Transverse colon (tissue), 4 donors: ENCODE results near the gene KREMEN2. TPM values are rescaled to one million over a fixed set of nuclear protein-coding genes. Genes with fewer than 3 reads are reported as not detected.

Experiments
- DNase-seq: peaks from one replicate; pipeline ENCODE4 v3.0.0-alpha.2; 2019
- H3K27ac ChIP-seq, 4 donors: fragments of 200-600 bp; sonication (generic); 2 replicates each; pipeline ENCODE4 v1.5.1; 2016 to 2018; ENCODE audit warnings: inconsistent platforms in 4 of 4
- H3K27me3 ChIP-seq: fragments of 200-600 bp; sonication (generic); 2 replicates; pipeline ENCODE4 v1.5.1; 2017; ENCODE audit warnings: inconsistent platforms
- H3K36me3 ChIP-seq, 4 donors: fragments of 200-600 bp; sonication (generic); 2 replicates each; pipeline ENCODE4 v1.5.1; 2017 to 2019; ENCODE audit warnings: inconsistent platforms in 4 of 4
- H3K4me1 ChIP-seq, 4 donors: fragments of 200-600 bp; sonication (generic); 2 replicates each; pipeline ENCODE4 v1.5.1; 2017 to 2020; ENCODE audit warnings: inconsistent platforms in 4 of 4
- H3K4me3 ChIP-seq, 4 donors: fragments of 200-600 bp; sonication (generic); 1 replicate in 1 of 4; 2 replicates in 3 of 4; pipeline versions ENCODE4 v1.5.1 to v1.6.1; 2017 to 2019; ENCODE audit warnings: inconsistent platforms in 4 of 4
- H3K9me3 ChIP-seq, 2 donors: fragments of 200-600 bp; sonication (generic); 2 replicates each; pipeline ENCODE4 v1.5.1; 2017 to 2019; ENCODE audit warnings: inconsistent platforms in 2 of 2
- CTCF ChIP-seq, 5 experiments: fragments of 200-600 bp in 3 of 5; fragments of 450-650 bp in 2 of 5; sonication (generic) in 3 of 5; IDR thresholded peaks; 1 replicate in 2 of 5; 2 replicates in 3 of 5; pipeline ENCODE4 v1.5.1; 2016 to 2017; ENCODE audit warnings: antibody characterized with exemption in 5 of 5, inconsistent platforms in 3 of 5, mild to moderate bottlenecking in 2 of 5, moderate library complexity in 1 of 5
- EP300 ChIP-seq: sonication (generic); formaldehyde crosslinking; IDR thresholded peaks from one replicate; pipeline ENCODE4 v1.6.1; 2017; ENCODE audit warnings: antibody characterized with exemption, low read depth
- POLR2A ChIP-seq: fragments of 450-650 bp; IDR thresholded peaks from one replicate; pipeline ENCODE4 v1.6.1; 2016; ENCODE audit warnings: antibody characterized with exemption, mild to moderate bottlenecking, moderate library complexity
- POLR2AphosphoS5 ChIP-seq, 3 donors: sonication (generic); formaldehyde crosslinking; IDR thresholded peaks; one replicate each; pipeline ENCODE4 v1.6.1; 2016; ENCODE audit warnings: antibody characterized with exemption in 3 of 3
- WGBS, 2 donors: methylation state at CpG; one replicate each; pipeline ENCODE4 v1.1.5; 2018; ENCODE audit warnings: low coverage in 1 of 2; 5-methylcytosine and 5-hydroxymethylcytosine counted together
- in situ Hi-C, 4 donors: fragments of 200-750 bp; cut with MboI; loops; one replicate each; pipeline versions ENCODE4 v1.15.0 to v1.15.1; 2017; ENCODE audit warnings: low sequenced_read_pairs in 3 of 4, low pct_ligation_motif_present in 1 of 4, low pct_unique_long_range_greater_than_20kb in 1 of 4
- intact Hi-C: fragments of 100-400 bp; cut with DNase I; formaldehyde crosslinking; loops from one replicate; pipeline ENCODE4 v1.15.1; 2023; ENCODE audit warnings: low total_unique reads
- total RNA-seq, 4 donors: library from RNA; depleted of rRNA; stranded (reverse); fragments of >200 nt; gene quantifications; one replicate each; pipeline ENCODE4 v1.1.0, GENCODE V29; 2016

KREMEN2 gene
- total RNA-seq, 4 donors from 2014 or later, result 0.79 to 3.2 (median 1.1) TPM; not detected in 1

DNA sequence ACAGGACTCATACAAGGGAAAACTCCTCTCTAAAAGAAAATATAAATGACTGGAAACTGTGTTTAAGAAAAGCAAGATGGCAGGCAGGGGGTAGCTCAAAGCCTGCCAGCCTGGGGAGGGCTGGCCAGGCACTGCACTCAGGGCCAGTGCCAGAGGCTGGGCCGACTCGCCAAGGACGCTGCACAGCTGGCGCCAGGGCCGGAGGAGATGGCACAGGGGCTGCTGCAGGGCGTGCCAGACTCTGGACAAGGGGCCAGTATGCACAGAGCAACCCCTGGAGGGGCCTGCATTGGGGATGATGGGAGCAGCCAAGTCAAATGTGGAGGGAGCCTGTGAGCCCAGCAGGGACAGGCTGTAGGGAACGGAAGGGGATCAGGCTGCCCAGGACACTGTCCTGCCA lies 12.1 kb downstream of the KREMEN2 start:
- in situ Hi-C loops, result no loop called here
- Histone ChIP-seq H3K36me3 (no peaks in the 10 kb centered on the region), H3K4me3 (no peak overlapping the region), H3K9me3 (no peaks in the 10 kb centered on the region), H3K4me1 (peaks cover 4 to 24% (median 18%) of the 10 kb centered on the region in 4 donors), H3K27me3 (peaks cover 8% of the 10 kb centered on the region), H3K27ac (no peak overlapping the region)
- WGBS, 2 donors, result 84% methylated on average over 7 of the region's 7 CpGs; no CpG with 5 or more reads in 1 of the 2 donors
- TF ChIP-seq CTCF (IDR thresholded peaks at IDR 0.05) (no peak), EP300 (no peak), POLR2A (no peak), POLR2AphosphoS5 (IDR thresholded peaks at IDR 0.05) (no peak)
- intact Hi-C loops, result no loop called here
- DNase-seq, result no peak

DNA sequence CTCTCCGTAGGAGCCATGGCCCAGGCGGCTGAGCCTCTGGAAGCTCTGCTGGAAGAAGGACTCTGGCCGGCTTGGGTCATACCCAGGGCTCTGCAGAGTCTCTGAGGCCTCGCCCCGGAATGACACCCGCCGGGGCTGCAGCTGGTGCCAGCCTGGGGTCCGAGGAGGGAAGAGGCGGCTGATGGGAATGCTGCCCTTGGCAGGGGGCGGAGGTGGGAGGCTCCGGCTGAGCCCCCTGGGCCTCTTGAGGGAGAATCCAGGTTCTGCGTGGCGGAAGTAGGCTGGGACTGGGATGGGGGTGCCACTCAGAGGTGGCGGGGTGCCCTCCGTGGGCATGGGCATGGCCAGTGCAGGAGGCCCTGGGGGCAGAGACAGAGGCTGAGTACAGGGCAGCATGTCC lies 12.6 kb downstream of the KREMEN2 start:
- Histone ChIP-seq H3K27ac (no peak overlapping the region), H3K9me3 (no peaks in the 10 kb centered on the region), H3K27me3 (peaks cover 8% of the 10 kb centered on the region), H3K4me3 (no peak overlapping the region), H3K4me1 (peaks cover 4 to 26% (median 20%) of the 10 kb centered on the region in 4 donors), H3K36me3 (no peaks in the 10 kb centered on the region)
- DNase-seq, result no peak
- WGBS, 2 donors, result 78% methylated on average over 15 of the region's 15 CpGs; no CpG with 5 or more reads in 1 of the 2 donors
- in situ Hi-C loops, result no loop called here
- intact Hi-C loops, result no loop called here
- TF ChIP-seq EP300 (no peak), POLR2A (no peak), POLR2AphosphoS5 (IDR thresholded peaks at IDR 0.05) (no peak), CTCF (IDR thresholded peaks at IDR 0.05) (no peak)

DNA sequence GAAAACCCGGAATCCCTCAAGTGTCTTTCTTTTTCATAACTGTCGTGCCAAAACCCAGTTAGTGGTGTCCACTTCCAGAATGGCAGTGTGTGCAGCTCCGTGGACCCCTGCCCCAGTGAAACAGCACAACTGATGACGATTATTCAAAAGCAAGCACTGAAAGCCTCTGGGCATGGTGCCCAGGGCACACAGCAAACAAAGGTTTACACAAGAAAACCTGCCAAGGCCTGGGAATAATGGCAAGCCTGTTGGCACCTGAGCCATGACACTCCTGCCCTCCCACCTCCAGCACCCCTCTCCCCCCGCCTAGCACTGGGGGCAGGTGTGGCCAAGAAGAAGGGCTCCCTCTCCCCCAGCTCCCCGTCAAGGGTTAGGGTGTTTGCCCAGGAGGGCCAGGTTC lies 13.4 kb downstream of the KREMEN2 start:
- H3K27ac ChIP-seq, result no peak overlapping the region
- no peaks in the 10 kb centered on the region for H3K36me3 ChIP-seq
- WGBS, 2 donors, result 46% methylated on average over 6 of the region's 6 CpGs; no CpG with 5 or more reads in 1 of the 2 donors
- H3K27me3 ChIP-seq, result peaks cover 8% of the 10 kb centered on the region
- H3K4me1 ChIP-seq, result peaks cover 4 to 26% (median 20%) of the 10 kb centered on the region in 4 donors
- no peak overlapping the region for H3K4me3 ChIP-seq
- TF ChIP-seq POLR2AphosphoS5 (IDR thresholded peaks at IDR 0.05) (no peak), CTCF (IDR thresholded peaks at IDR 0.05) (no peak), POLR2A (no peak), EP300 (no peak)
- peak; percentile 52 for DNase-seq
- in situ Hi-C loops, result no loop called here
- intact Hi-C loops, result no loop called here
- no peaks in the 10 kb centered on the region for H3K9me3 ChIP-seq

DNA sequence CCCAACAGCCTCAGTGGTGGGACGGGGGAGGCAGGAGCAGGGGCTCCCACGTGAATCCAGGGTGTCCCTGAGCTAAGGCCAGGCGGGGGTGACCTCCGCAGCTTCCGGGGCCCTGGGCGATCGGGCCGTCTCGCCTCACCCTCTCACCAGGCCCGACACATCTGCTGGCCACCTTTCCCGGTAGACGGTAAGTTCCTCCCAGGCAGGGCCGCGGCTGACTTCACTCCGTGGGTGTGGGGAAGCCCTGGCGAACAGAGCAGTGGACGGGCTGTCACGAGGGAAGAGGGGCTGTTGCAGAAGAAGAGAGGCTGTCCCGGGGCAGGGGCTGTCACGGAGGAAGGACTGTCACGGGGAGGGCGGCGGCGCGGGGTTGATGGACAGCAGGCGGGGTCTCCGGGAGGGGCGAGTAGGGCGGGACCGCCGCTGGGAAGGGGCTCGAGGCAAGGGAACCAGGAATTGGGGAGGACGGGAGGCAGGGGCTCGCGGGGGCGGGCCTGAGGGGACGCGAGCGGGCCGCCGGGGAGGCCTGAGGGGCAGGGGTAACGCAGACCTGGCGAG lies 15.7 kb downstream of the KREMEN2 start:
- Histone ChIP-seq H3K27me3 (peaks cover 8% of the 10 kb centered on the region), H3K27ac (peak overlapping the region in 3 of 4 donors; percentile 87 to 95 (median 90)), H3K36me3 (no peaks in the 10 kb centered on the region), H3K4me1 (peaks cover 4 to 36% (median 26%) of the 10 kb centered on the region in 4 donors), H3K4me3 (peak overlapping the region; percentile 29 to 75 (median 68)), H3K9me3 (no peaks in the 10 kb centered on the region)
- 3% methylated on average over 30 of the region's 43 CpGs; no CpG with 5 or more reads in 1 of the 2 donors for WGBS, 2 donors
- no peak for DNase-seq
- in situ Hi-C loops, result no loop called here
- TF ChIP-seq POLR2A (no peak), POLR2AphosphoS5 (IDR thresholded peaks at IDR 0.05) (no peak), CTCF (IDR thresholded peaks at IDR 0.05) (no peak), EP300 (no peak)
- intact Hi-C loops, result loop anchor here (5.0 kb wide), 1 partner anchor 712 kb away; the partner anchor contains the start of gene RNPS1
